GM19099 (cell line): ENCODE measurements around the gene BCO2.

Source experiments
- POLR2A ChIP-seq: IDR thresholded peaks from 3 replicates; pipeline ENCODE4 v1.6.1; 2011; ENCODE audit warnings: low read depth; ENCODE audit not compliant: insufficient read length; ENCODE audit errors: extremely low read depth

BCO2 gene

GRCh38 chr11:112253605-112254242, 78.4 kb downstream of the BCO2 start:
- TF ChIP-seq POLR2A, result no peak

- TF ChIP-seq POLR2A, result no peak
Observed at GRCh38 chr11:112255067-112255720, 79.9 kb downstream of the BCO2 start.

GRCh38 chr11:112260490-112260889, 85.2 kb downstream of the BCO2 start, which contains the start of gene PLET1:
TSS of gene PLET1 (minus strand) at chr11:112260860. CDS start at chr11:112260589, 271 bp downstream.
- TF ChIP-seq POLR2A, result no peak

- TF ChIP-seq POLR2A, result no peak
Observed at GRCh38 chr11:112265659-112266409, 90.5 kb downstream of the BCO2 start.

GRCh38 chr11:112266410-112266778, 91.1 kb downstream of the BCO2 start:
- no peak for TF ChIP-seq POLR2A

GRCh38 chr11:112267188-112267591, 91.9 kb downstream of the BCO2 start:
- TF ChIP-seq POLR2A, result no peak

GRCh38 chr11:112268406-112268805, 93.1 kb downstream of the BCO2 start:
- no peak for TF ChIP-seq POLR2A
